MM.1S (cell line): ENCODE data around the gene SLC12A2.

Experiments
- DNase-seq: peaks from one replicate; pipeline ENCODE4 v3.0.0-alpha.2; 2015
- H2AFZ ChIP-seq: fragments of 300-600 bp; sonication (generic); 2 replicates; pipeline ENCODE4 v1.6.0; 2016; ENCODE audit warnings: antibody characterized with exemption, low read length
- H3F3A ChIP-seq: fragments of 300-600 bp; sonication (generic); 2 replicates; pipeline ENCODE4 v1.6.1; 2016; ENCODE audit warnings: mild to moderate bottlenecking, antibody characterized with exemption, low read length, moderate library complexity, mixed read lengths; ENCODE audit not compliant: insufficient read depth
- H3K27ac ChIP-seq: fragments of 300-600 bp; sonication (generic); 2 replicates; pipeline ENCODE4 v1.5.1; 2016; ENCODE audit warnings: mild to moderate bottlenecking, low read length
- H3K27me3 ChIP-seq: fragments of 300-600 bp; sonication (generic); replicated peaks from 2 replicates; pipeline ENCODE4 v1.6.0; 2016; ENCODE audit warnings: low read length; ENCODE audit not compliant: insufficient read depth
- H3K36me3 ChIP-seq: fragments of 300-600 bp; sonication (generic); replicated peaks from 2 replicates; pipeline ENCODE4 v1.6.1; 2016; ENCODE audit warnings: mild to moderate bottlenecking, low read length, mixed read lengths; ENCODE audit not compliant: insufficient read depth
- H3K4me1 ChIP-seq: fragments of 300-600 bp; sonication (generic); 2 replicates; pipeline ENCODE4 v1.6.1; 2016; ENCODE audit warnings: low read length, mixed read lengths
- H3K4me2 ChIP-seq: fragments of 300-600 bp; sonication (generic); 2 replicates; pipeline ENCODE4 v1.6.0; 2016; ENCODE audit warnings: low read depth, low read length
- H3K4me3 ChIP-seq: fragments of 300-600 bp; sonication (generic); 2 replicates; pipeline ENCODE4 v1.5.1; 2016; ENCODE audit warnings: low read length, mixed read lengths
- H3K79me2 ChIP-seq: fragments of 300-600 bp; sonication (generic); 2 replicates; pipeline ENCODE4 v1.6.1; 2016; ENCODE audit warnings: mixed run types, low read length, mixed read lengths
- H3K9ac ChIP-seq: fragments of 300-600 bp; sonication (generic); 2 replicates; pipeline ENCODE4 v1.6.1; 2016; ENCODE audit warnings: low read length, mixed read lengths
- H3K9me2 ChIP-seq: fragments of 300-600 bp; sonication (generic); replicated peaks from 2 replicates; pipeline ENCODE4 v1.6.1; 2016; ENCODE audit warnings: mild to moderate bottlenecking, low read length, mixed read lengths; ENCODE audit not compliant: insufficient read depth
- H3K9me3 ChIP-seq: fragments of 300-600 bp; sonication (generic); replicated peaks from 2 replicates; pipeline ENCODE4 v1.6.1; 2016; ENCODE audit warnings: mild to moderate bottlenecking, low read length, mixed read lengths; ENCODE audit not compliant: insufficient read depth
- H4K20me1 ChIP-seq: fragments of 300-600 bp; sonication (generic); 2 replicates; pipeline ENCODE4 v1.6.1; 2016; ENCODE audit warnings: mild to moderate bottlenecking, low read length, moderate library complexity, mixed read lengths; ENCODE audit not compliant: insufficient read depth
- EZH2 ChIP-seq: fragments of 300-600 bp; sonication (generic); optimal IDR thresholded peaks from 2 replicates; pipeline ENCODE3; 2017; ENCODE audit warnings: low read depth, mild to moderate bottlenecking, antibody characterized with exemption, low read length, mixed read lengths
- EZH2phosphoT487 ChIP-seq: fragments of 300-600 bp; sonication (generic); IDR thresholded peaks from 2 replicates; pipeline ENCODE4 v1.6.1; 2018; ENCODE audit warnings: antibody characterized with exemption, low read length
- TF ChIP-seq, protein P1 (sequence below): fragments of 300-600 bp; sonication (generic); IDR thresholded peaks from 2 replicates; pipeline ENCODE4 v1.5.1; 2016; ENCODE audit warnings: antibody characterized with exemption, low read length, mixed read lengths

SLC12A2 gene

DNA sequence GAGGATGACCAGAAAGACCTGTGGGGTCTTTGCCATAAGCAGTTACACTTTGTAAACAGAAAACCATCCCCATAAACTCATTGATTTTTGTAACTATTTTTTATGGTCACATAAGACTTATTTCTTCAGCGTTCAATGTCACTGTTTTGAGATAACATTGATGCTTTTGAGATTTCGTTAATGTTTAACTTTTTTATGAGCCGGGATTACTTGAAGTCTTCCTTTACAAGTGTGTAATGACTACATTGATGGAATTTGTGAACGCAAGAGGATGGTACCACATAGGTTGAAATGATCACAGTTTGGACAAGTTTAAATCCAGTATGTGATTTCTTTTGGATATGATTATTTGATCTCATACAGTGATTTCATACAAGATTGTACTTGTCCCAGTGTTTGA is 1.8 kb downstream of the SLC12A2 start:
- Histone ChIP-seq H3K79me2 (peaks cover 51% of the 10 kb centered on the region), H3K4me3 (peak overlapping the region; percentile 73; the same call in 1 of the 2 replicates), H4K20me1 (no peaks in the 10 kb centered on the region), H3F3A (peaks cover 11% of the 10 kb centered on the region), H3K4me1 (peaks cover 14% of the 10 kb centered on the region), H3K9me3 (no peaks in the 10 kb centered on the region), H3K4me2 (peak overlapping the region; percentile 76), H2AFZ (no peak overlapping the region), H3K27me3 (no peaks in the 10 kb centered on the region), H3K9ac (no peak overlapping the region), H3K9me2 (no peaks in the 10 kb centered on the region; the same call in 1 of the 2 replicates), H3K27ac (no peak overlapping the region), H3K36me3 (no peaks in the 10 kb centered on the region; the same call in 1 of the 2 replicates)
- TF ChIP-seq, protein P1, sequence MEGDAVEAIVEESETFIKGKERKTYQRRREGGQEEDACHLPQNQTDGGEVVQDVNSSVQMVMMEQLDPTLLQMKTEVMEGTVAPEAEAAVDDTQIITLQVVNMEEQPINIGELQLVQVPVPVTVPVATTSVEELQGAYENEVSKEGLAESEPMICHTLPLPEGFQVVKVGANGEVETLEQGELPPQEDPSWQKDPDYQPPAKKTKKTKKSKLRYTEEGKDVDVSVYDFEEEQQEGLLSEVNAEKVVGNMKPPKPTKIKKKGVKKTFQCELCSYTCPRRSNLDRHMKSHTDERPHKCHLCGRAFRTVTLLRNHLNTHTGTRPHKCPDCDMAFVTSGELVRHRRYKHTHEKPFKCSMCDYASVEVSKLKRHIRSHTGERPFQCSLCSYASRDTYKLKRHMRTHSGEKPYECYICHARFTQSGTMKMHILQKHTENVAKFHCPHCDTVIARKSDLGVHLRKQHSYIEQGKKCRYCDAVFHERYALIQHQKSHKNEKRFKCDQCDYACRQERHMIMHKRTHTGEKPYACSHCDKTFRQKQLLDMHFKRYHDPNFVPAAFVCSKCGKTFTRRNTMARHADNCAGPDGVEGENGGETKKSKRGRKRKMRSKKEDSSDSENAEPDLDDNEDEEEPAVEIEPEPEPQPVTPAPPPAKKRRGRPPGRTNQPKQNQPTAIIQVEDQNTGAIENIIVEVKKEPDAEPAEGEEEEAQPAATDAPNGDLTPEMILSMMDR = no peak
- TF ChIP-seq EZH2 = no peak
- DNase-seq = no peak

DNA sequence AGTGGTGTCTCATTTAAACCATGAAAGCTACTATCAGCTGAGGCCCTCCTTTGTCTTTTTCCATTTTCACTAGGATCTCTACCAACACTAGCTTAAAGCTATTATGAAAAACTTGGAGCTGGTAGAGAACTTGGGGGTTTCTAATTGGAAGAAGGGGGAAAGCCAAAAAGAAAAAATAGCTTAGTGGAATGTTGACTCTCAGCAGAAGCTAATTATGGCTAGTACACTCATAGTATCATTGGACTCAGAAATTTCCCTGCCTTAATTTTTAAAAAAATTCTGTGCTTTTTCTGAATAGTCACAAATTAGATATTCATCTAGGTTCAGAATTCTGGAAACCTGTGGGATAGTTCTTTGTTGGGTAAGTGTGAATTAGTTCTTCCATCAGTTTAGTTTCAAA is 8.0 kb downstream of the SLC12A2 start:
- H4K20me1 ChIP-seq = no peaks in the 10 kb centered on the region
- DNase-seq = no peak
- no peak for TF ChIP-seq EZH2
- no peak for TF ChIP-seq EZH2phosphoT487
- no peaks in the 10 kb centered on the region; the same call in 1 of the 2 replicates for H3K9me2 ChIP-seq
- H3K27ac ChIP-seq = no peak overlapping the region
- H3K27me3 ChIP-seq = no peaks in the 10 kb centered on the region
- H3K4me1 ChIP-seq = no peaks in the 10 kb centered on the region
- H3K36me3 ChIP-seq = no peaks in the 10 kb centered on the region; the same call in 1 of the 2 replicates
- H3K9me3 ChIP-seq = no peaks in the 10 kb centered on the region
- no peak overlapping the region for H2AFZ ChIP-seq
- H3K9ac ChIP-seq = no peak overlapping the region
- no peaks in the 10 kb centered on the region for H3F3A ChIP-seq
- no peak overlapping the region for H3K4me2 ChIP-seq
- H3K4me3 ChIP-seq = no peak overlapping the region
- peaks cover 50% of the 10 kb centered on the region for H3K79me2 ChIP-seq

DNA sequence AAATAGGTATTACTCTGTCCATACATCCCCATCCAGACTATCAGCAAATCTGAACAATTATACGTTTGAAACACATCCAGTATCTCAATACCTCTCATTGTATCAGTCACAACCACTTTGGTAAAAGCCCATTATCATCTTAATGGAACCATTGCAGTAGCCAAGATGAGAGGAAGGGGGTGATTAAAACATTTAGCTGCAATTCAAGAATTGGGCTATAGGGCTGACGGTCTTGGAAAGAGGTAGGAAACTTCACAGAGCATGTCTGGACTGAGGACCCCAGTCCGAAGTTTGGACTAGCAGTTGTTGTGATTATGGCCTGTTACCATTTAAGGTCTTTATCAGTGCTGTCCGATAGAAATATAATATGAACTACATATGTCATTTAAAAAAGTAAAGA is 8.6 kb downstream of the SLC12A2 start:
- no peaks in the 10 kb centered on the region for H4K20me1 ChIP-seq
- H3K79me2 ChIP-seq = peaks cover 44% of the 10 kb centered on the region
- TF ChIP-seq, protein P1 = no peak
- no peak for TF ChIP-seq EZH2
- TF ChIP-seq EZH2phosphoT487 = no peak
- H3F3A ChIP-seq = no peaks in the 10 kb centered on the region
- no peak overlapping the region for H2AFZ ChIP-seq
- H3K4me2 ChIP-seq = no peak overlapping the region
- H3K36me3 ChIP-seq = no peaks in the 10 kb centered on the region; the same call in 1 of the 2 replicates
- H3K9me2 ChIP-seq = no peaks in the 10 kb centered on the region; the same call in 1 of the 2 replicates
- no peak overlapping the region for H3K4me3 ChIP-seq
- no peaks in the 10 kb centered on the region for H3K4me1 ChIP-seq
- H3K27ac ChIP-seq = no peak overlapping the region
- H3K9me3 ChIP-seq = no peaks in the 10 kb centered on the region
- no peak for DNase-seq
- H3K9ac ChIP-seq = no peak overlapping the region
- no peaks in the 10 kb centered on the region for H3K27me3 ChIP-seq

DNA sequence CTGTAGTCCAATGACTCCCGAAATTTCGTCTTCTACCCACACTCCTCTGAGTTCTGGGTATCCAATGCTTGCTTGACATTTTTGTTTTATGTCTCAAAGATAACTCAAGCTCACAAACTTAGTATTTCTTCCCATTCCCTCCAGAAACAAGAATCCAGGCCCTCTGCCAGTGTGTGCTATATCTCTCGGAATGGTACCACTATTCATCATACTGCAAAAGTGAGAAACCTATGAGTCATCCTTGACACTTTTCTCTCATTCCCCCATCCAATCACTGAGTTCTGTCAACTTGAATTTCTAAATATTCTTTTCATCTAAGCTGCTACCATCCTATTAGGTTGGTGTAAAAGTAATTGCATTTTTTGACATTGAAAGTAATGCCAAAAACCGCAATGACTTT is 9.8 kb downstream of the SLC12A2 start:
- no peak overlapping the region for H3K4me3 ChIP-seq
- H3K36me3 ChIP-seq = no peaks in the 10 kb centered on the region
- no peaks in the 10 kb centered on the region for H3K9me3 ChIP-seq
- no peaks in the 10 kb centered on the region for H4K20me1 ChIP-seq
- no peaks in the 10 kb centered on the region for H3K9me2 ChIP-seq
- TF ChIP-seq, protein P1 = no peak
- TF ChIP-seq EZH2 (no peak), EZH2phosphoT487 (no peak)
- DNase-seq = no peak
- H3K79me2 ChIP-seq = peaks cover 39% of the 10 kb centered on the region
- H3K27ac ChIP-seq = no peak overlapping the region
- H3K4me2 ChIP-seq = no peak overlapping the region
- H2AFZ ChIP-seq = no peak overlapping the region
- H3F3A ChIP-seq = no peaks in the 10 kb centered on the region
- H3K9ac ChIP-seq = no peak overlapping the region
- no peaks in the 10 kb centered on the region for H3K27me3 ChIP-seq
- H3K4me1 ChIP-seq = no peaks in the 10 kb centered on the region
